ENCODE data around the gene C16orf96. TPM values are rescaled to one million over a fixed set of nuclear protein-coding genes. Genes with fewer than 3 reads are reported as not detected.

Gene C16orf96
- total and polyA plus RNA-seq, 2 of the 8 experiments (the other 6 are each of a cell fraction or from before 2014, with no cell fraction given): 1.0 to 1.3 TPM

DNA sequence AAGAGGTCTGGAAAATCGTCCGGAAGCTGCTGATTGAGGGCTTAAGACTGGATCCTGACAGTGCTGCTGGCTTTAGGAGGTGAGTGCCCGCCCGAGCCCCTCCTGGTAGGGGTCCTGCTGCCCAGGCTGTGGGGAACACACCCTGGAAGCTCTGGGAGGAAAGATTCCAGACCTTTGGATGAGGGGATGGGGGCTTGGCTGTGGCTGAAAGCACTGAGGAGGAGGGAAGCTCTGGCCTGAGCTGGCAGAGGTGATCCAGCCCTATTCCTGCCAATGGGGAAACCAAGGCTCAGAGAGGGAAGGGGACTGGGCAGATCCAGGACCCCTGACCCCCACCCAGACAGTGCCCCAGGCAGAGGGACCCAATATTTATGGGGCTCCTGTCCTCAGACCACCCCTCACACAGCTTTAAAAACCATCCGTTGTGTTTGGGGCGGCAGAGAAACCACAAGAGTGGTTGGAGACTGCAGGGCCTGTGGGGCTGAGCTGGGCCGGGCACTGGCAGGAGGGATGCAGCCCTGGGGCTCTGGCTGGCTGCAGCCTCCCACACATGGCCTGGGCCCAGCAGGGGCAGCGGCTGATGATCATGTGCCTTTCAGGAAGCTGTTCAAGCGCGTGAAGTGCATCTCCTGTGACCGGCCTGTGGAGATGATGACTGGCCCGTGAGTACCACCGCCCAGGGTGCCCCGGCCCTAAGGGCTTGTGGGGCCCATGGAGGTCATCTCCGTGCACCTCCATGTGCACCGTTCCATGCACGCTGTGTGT lies 35.7 kb downstream of the C16orf96 start (continued):
- TF ChIP-seq RAD21 (IDR thresholded peaks at IDR 0.05 in 1 of 2, conservative IDR thresholded peaks at IDR 0.05 in 1 of 2; ENCODE audit: low read depth in 2 of 2, low read length in 2 of 2) (no peak), MAFK (IDR thresholded peaks at IDR 0.05; ENCODE audit: low read depth, low read length) (no peak)
- TF ChIP-seq, protein P1, sequence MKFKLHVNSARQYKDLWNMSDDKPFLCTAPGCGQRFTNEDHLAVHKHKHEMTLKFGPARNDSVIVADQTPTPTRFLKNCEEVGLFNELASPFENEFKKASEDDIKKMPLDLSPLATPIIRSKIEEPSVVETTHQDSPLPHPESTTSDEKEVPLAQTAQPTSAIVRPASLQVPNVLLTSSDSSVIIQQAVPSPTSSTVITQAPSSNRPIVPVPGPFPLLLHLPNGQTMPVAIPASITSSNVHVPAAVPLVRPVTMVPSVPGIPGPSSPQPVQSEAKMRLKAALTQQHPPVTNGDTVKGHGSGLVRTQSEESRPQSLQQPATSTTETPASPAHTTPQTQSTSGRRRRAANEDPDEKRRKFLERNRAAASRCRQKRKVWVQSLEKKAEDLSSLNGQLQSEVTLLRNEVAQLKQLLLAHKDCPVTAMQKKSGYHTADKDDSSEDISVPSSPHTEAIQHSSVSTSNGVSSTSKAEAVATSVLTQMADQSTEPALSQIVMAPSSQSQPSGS (IDR thresholded peaks at IDR 0.05; ENCODE audit: low read length): no peak

Measured in H1 (cell line).